CD4-positive, alpha-beta T cell treated with Interleukin-6 for 4 hours (primary cell): ENCODE data around the gene IGSF9.

Experiments
- DNase-seq: peaks from one replicate; pipeline ENCODE4 v3.0.0-alpha.2; 2020; ENCODE audit warnings: mixed read lengths

The IGSF9 gene

DNA sequence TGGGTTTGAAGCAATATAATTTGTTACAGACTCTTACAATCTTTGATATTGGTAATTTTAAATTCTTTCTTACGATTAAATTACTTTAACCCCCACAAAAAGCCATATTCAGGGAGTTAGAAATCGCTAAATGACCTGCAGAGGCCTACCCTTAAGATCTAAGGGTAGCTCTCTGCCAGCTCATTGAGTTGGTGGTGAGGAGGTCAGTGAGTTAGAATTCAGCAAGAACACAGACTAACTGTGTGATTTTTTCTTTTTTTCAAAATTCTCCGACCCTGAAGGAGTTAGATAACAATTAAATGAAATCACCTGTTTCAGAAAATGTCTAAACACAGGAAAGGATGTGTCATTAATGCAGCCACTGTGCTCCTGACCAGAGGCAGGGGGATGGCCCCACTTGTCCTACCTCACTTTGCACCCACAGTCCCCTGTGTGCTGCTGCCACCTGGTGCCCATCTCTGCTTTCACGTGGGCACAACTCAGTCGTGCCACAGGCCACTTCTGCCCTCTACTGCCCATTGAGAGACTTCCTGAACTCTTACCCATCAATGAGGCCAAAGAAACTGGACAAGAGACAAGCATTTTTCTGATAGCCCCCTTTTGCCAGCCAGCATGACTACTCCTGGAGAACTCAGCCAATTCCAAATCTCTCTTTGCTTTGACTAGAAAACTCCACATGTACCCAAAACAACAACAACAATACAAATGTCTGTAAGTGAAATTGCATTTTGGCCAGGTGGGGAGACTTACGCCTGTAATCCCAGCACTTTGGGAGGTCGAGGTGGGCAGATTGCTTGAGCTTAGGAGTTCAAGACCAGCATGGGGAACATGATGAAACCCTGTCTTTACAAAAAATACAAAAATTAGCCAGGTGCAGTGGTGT, 53.9 kb downstream of the IGSF9 start:
- DNase-seq = peak; percentile 83

DNA sequence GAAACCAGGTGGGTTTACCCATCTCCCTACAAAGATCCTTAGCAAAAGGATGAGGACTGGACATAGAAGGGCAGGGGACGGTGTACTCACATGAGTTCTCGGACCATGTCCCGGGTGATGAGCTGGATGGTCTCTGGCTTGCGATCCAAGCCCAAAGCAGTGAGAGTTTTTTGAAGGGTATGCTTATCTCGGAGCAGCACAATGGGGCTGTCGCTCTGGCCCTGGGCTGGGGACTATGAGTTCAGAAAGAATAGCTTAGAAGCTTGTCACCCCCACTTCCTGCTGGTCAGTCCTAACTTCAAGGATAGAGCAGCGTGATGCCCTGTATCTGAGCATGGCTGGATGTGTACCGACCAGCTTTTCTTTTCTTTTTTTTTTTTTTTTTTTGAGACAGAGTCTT, 55.0 kb downstream of the IGSF9 start:
- no peak for DNase-seq

DNA sequence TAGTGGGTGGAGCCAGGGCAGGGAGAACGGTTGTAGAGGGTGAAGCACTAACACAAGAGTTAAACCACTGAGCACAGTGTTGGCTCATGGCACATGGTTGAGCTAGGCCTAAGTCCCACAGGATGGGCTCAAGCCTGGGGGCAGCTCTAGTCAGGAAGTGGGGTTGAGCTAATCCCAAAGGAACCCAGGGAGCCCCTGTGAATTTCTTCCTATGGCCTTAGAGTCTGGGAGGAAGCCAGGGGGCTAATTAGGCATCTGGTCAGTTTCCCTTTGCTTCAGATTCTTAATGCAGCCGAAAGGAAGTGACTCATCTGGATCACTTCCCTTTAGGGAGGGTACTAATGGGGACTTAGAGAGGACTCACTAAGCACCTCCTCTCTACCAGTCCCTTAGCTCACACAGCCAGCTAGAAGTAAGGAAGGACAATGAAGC, 55.6 kb downstream of the IGSF9 start:
- DNase-seq = no peak

DNA sequence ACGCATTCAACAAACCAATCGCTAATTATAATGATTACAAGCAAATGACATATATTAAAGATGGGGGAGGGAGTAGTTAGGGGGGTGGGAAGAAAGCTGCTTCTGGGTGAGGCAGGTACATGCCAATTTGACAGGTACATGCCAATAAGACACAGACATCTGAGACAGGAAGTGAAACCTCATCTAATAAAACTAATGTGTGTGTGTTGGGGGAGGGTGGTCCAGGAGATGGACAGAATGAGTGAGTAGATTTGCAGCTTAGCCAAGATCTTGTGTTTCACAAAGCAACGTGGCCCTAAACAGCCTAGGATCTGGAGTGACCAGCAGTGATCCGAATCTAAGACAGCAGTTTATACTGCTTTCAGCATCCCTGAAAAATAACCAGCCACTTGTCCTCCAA, 56.2 kb downstream of the IGSF9 start:
- DNase-seq = no peak

DNA sequence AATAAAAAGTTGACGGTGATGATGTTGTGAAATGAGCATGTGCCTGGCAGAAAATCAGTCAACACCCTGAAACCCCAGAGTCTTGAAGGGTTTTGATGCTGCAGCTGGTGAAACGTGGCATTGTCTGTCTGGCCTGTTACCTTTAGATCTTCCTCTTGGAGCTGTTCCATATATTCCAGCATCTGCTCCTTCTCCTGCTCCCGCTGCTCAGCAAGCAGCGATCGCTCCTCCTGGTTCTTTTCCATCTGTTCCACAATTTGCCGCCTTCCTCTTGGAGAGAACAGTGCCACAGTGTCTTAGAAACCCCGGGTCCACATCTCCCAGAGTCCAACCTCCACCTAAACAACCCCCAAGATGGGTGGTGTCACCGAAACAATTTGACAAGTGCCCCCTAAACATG, 61.1 kb downstream of the IGSF9 start:
- no peak for DNase-seq

DNA sequence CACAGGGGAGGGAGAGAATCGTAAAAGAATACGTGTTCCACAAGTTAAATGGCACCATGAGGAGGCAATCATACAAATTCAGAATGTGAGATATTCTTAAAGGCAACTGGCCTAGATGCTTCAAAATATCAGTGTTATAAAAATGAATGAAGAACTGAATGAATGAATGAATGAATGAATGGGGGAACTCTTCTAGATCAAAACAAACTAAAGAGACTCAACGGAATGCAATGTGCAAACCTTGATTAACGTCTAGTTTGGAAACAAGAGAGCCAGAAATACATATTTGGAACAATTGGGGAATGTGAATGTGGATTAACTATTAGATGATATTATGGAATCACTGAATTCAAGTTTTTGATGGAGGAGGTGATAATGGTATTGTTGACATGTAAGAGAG, 62.3 kb downstream of the IGSF9 start:
- no peak for DNase-seq

DNA sequence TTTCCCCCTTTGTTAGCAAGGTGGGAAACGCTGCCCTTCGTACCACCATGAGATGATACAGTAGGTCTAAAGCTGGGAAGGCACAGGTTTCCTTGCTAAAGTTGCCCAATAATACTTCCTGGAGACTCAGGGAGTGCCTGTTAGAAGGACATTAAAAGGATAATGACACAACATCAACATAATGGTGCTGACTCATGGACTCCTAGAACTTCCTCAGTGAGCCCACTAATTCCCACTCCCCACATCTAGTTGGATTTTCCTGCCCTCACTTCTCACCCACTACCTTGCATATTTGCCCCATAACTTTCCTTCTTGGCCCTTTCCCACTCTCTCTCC, 62.9 kb downstream of the IGSF9 start:
- no peak for DNase-seq

DNA sequence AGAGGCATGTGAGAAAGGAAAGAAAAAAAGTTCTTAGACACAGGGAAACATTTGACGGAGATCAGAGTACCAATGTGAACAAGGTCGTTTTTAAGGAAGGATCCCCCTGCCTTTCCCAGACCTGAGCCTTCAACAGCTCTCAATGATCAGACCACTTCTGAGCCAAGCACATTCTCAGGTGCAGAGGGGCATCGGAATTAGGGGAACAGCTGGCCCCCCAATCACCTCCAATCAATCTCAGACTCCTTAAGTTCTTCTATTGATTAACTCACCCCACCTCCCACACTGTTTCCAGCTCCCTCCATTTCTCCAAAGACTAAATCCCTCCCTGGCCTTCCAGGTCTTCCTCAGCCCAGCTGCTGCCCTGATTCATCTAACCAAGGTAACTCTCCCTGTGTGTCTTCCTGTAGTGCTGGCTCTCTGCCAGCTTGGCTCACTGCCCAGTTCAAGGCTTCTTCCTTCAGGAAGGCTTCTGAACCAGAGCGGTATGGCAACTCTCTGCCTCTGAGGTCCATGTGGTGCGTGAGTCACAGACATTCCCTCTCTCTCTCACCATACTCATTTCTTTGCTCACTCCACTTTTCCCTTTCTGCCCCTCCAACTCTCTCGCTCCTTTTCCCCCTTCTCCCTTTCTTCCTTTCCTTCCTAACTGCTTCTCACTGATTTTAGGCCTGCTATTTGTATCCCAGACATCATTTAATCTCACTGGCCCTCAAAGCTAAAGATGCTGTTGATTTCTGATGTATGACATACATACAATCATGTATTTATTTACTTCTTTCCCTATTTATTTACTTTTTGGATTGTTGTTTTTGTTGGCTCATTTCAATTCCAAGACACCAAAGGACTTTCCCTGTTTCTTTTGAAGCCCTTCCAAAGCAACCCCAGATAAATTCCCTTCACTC, 63.5 kb downstream of the IGSF9 start:
- DNase-seq = peak; percentile 80

DNA sequence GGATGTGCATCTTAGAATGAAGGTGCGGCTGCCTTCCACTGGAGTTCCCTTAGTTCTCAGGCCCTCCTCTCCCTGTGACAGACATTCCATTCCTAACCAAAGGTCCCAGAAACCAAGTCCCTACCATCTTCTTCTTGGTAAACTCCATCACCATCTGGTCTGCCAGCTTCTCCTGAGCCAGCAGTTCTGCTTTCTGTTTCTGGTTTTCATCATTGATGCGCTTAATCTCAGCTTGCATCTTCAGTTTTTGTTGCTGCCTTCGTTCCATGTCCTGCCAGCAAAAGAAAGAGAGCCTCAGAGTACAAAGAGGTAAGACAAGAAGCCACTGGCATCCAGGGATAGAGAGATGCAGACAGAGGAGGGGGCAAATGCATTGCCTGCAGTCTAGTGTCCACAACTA, 65.0 kb downstream of the IGSF9 start:
- no peak for DNase-seq

DNA sequence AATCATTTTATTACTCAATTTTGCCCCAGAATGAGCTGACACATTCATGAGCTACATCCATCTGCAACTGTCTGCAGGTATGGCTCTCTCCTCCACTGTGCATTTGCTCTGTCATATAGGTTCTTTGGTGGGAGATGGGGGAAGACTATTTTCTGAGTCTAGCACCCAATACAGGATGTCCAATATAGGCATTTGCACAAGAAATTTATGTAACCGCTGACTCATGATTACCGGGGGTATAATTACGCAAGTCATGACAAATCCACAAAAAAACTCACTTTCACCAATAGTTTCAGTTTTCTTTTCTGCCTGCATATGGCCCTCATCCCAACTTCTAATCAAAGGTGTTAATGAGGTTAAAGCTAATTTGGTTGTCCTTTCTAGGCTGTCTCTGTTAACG, 65.4 kb downstream of the IGSF9 start:
- DNase-seq = no peak

DNA sequence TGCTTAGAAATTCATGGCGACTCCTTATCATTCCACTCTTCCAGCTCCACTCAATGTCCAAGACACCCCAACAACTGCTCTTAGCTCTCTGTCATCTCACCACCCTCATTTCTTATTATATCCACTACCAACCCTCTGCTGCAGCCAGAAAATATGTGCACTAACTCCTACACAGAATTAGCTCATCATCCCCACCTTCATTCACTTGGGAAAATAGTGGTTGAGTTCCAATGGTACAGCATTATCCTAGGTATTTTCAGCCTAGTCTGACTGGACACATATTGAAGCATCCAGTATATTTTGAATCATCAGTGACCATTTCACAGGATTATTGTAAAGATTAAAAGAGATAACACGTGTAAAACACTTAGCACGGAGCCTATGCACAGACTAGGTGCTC, 66.3 kb downstream of the IGSF9 start:
- no peak for DNase-seq

DNA sequence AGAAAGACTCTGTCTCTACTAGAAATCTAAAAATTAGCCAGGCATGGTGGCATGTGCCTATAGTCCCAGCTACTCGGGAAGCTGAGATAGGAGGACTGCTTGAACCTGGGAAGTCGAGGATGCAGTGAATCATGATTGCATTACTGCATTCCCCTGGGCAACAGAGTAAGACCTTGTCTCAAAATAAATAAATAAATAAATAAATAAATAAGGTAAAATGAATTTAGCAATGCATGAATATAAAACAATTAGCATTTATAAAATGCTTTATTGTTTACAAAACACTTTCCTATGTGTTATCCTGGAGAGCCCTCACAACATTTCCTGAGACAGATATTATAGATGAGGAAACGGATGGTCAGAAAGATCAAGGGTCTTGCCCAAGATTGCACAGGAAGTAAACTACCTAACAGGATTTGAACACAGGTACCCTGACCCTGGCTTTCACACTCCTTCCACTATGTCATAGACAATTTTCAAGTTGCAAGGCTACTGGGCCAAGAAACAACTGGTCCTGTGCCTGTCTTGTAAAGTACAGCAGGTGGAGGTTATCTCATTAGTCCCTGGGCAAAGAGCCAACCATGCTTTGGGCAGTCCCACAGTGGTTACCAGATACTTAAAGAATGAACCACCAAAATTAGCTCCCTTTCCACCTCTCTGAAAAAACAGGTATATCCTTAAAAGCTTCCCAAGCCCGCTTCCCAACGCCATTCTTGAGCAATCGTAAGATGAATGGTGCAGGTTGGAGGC, 67.5 kb downstream of the IGSF9 start:
- no peak for DNase-seq
